H9 (cell line): ENCODE measurements around the gene CNOT6. TPM values are rescaled to one million over a fixed set of nuclear protein-coding genes. Genes with fewer than 3 reads are reported as not detected.
"Not testable (repeated sequence)": the region's sequence is repeated elsewhere in the genome, so short reads cannot be mapped to it uniquely, and the experiment has no call there.

Experiments
- DNase-seq: peaks from one replicate; pipeline ENCODE4 v3.0.0-alpha.2; 2017
- H2AFZ ChIP-seq: one replicate; pipeline ENCODE4 v1.6.1; 2013; ENCODE audit warnings: mild to moderate bottlenecking, low read length, control low read depth, moderate library complexity
- H2AK5ac ChIP-seq: 2 replicates; pipeline ENCODE4 v1.6.1; 2013; ENCODE audit warnings: low read length, control low read depth, mixed read lengths; ENCODE audit not compliant: insufficient read length
- H2BK120ac ChIP-seq: one replicate; pipeline ENCODE4 v1.6.1; 2013; ENCODE audit warnings: low read depth, mild to moderate bottlenecking, low read length, control low read depth, inconsistent platforms; ENCODE audit not compliant: poor library complexity, severe bottlenecking
- H2BK12ac ChIP-seq: 2 replicates; pipeline ENCODE4 v1.6.1; 2013; ENCODE audit warnings: low read length, control low read depth, mixed read lengths, low read depth; ENCODE audit not compliant: insufficient read length
- H2BK15ac ChIP-seq: 2 replicates; pipeline ENCODE4 v1.6.1; 2013; ENCODE audit warnings: low read depth, low read length, control low read depth
- H2BK20ac ChIP-seq: one replicate; pipeline ENCODE4 v1.6.1; 2013; ENCODE audit warnings: low read depth, mild to moderate bottlenecking, low read length, control low read depth, inconsistent platforms; ENCODE audit not compliant: poor library complexity, severe bottlenecking
- H2BK5ac ChIP-seq: 2 replicates; pipeline ENCODE4 v1.6.1; 2013; ENCODE audit warnings: low read length, control low read depth, mixed read lengths; ENCODE audit not compliant: insufficient read length
- H3K14ac ChIP-seq: 2 replicates; pipeline ENCODE4 v1.6.1; 2013; ENCODE audit warnings: low read length, control low read depth; ENCODE audit not compliant: insufficient read depth
- H3K18ac ChIP-seq: 2 replicates; pipeline ENCODE4 v1.6.1; 2013; ENCODE audit warnings: low read depth, mild to moderate bottlenecking, mixed read lengths, low read length, control low read depth; ENCODE audit not compliant: insufficient read length
- H3K23ac ChIP-seq: 2 replicates; pipeline ENCODE4 v1.6.1; 2013; ENCODE audit warnings: low read length, control low read depth, mixed read lengths, low read depth; ENCODE audit not compliant: insufficient read length
- H3K23me2 ChIP-seq: 2 replicates; pipeline ENCODE4 v1.6.1; 2013; ENCODE audit warnings: low read depth, mild to moderate bottlenecking, mixed read lengths, low read length, control low read depth; ENCODE audit not compliant: insufficient read length, poor library complexity, severe bottlenecking
- H3K27ac ChIP-seq: 2 replicates; pipeline ENCODE4 v1.5.1; 2013; ENCODE audit warnings: low read length, control low read depth, mixed read lengths, low read depth; ENCODE audit not compliant: insufficient read length
- H3K27me3 ChIP-seq: 2 replicates; pipeline ENCODE4 v1.6.1; 2013; ENCODE audit warnings: low read length, control low read depth, inconsistent platforms; ENCODE audit not compliant: insufficient read depth
- H3K4ac ChIP-seq: 2 replicates; pipeline ENCODE4 v1.6.1; 2013; ENCODE audit warnings: low read depth, mild to moderate bottlenecking, control low read depth, inconsistent platforms, low read length, moderate library complexity
- H3K4me1 ChIP-seq: 2 replicates; pipeline ENCODE4 v1.6.1; 2013; ENCODE audit warnings: low read length, control low read depth, inconsistent platforms; ENCODE audit not compliant: insufficient read depth
- H3K4me2 ChIP-seq: 2 replicates; pipeline ENCODE4 v1.6.1; 2013; ENCODE audit warnings: low read length, control low read depth, mixed read lengths; ENCODE audit not compliant: insufficient read length, insufficient read depth
- H3K56ac ChIP-seq: 2 replicates; pipeline ENCODE4 v1.6.1; 2013; ENCODE audit warnings: low read depth, mild to moderate bottlenecking, mixed read lengths, low read length, control low read depth; ENCODE audit not compliant: insufficient read length
- H3K79me1 ChIP-seq: 2 replicates; pipeline ENCODE4 v1.6.1; 2013; ENCODE audit warnings: low read depth, mild to moderate bottlenecking, moderate library complexity, low read length, control low read depth, inconsistent platforms; ENCODE audit not compliant: insufficient read depth, poor library complexity, severe bottlenecking
- H3K79me2 ChIP-seq: 2 replicates; pipeline ENCODE4 v1.6.1; 2013; ENCODE audit warnings: low read length, control low read depth, inconsistent platforms; ENCODE audit not compliant: insufficient read depth
- H3K9ac ChIP-seq: 2 replicates; pipeline ENCODE4 v1.6.1; 2013; ENCODE audit warnings: low read length, control low read depth, mixed read lengths; ENCODE audit not compliant: insufficient read length; ENCODE audit errors: extremely low read depth
- H3K9me3 ChIP-seq: one replicate; pipeline ENCODE4 v1.6.1; 2013; ENCODE audit warnings: low read depth, low read length, inconsistent platforms; ENCODE audit not compliant: control insufficient read depth
- H3T11ph ChIP-seq: one replicate; pipeline ENCODE4 v1.6.1; 2013; ENCODE audit warnings: mild to moderate bottlenecking, low read length, control low read depth, inconsistent platforms
- H4K20me1 ChIP-seq: one replicate; pipeline ENCODE4 v1.6.1; 2013; ENCODE audit not compliant: control insufficient read depth, insufficient read length, insufficient read depth
- H4K5ac ChIP-seq: 2 replicates; pipeline ENCODE4 v1.6.1; 2013; ENCODE audit warnings: low read depth, mild to moderate bottlenecking, mixed read lengths, low read length, control low read depth; ENCODE audit not compliant: insufficient read length
- H4K8ac ChIP-seq: replicated peaks from 2 replicates; pipeline ENCODE4 v1.6.1; 2013; ENCODE audit warnings: low read length, control low read depth, mixed read lengths, low read depth; ENCODE audit not compliant: insufficient read length
- H4K91ac ChIP-seq: 2 replicates; pipeline ENCODE4 v1.6.1; 2013; ENCODE audit warnings: low read depth, mild to moderate bottlenecking, moderate library complexity, mixed read lengths, low read length, control low read depth; ENCODE audit not compliant: insufficient read length
- H3K27ac Mint-ChIP-seq, 3 experiments: 2 replicates in 2 of 3; 3 replicates in 1 of 3; pipeline ENCODE4 v1.8.0; 2020 to 2021; ENCODE audit warnings: mixed read lengths in 3 of 3, mild to moderate bottlenecking in 1 of 3, moderate library complexity in 1 of 3
- H3K27me3 Mint-ChIP-seq: 2 replicates; pipeline ENCODE4 v1.8.0; 2021; ENCODE audit warnings: low read depth, mild to moderate bottlenecking, moderate library complexity, mixed read lengths
- H3K36me3 Mint-ChIP-seq, 3 experiments: 2 replicates in 2 of 3; 3 replicates in 1 of 3; pipeline ENCODE4 v1.8.0; 2020 to 2021; ENCODE audit warnings: low read depth in 3 of 3, mixed read lengths in 3 of 3; ENCODE audit not compliant: insufficient read depth in 1 of 3
- H3K4me1 Mint-ChIP-seq, 2 experiments: 2 replicates each; pipeline ENCODE4 v1.8.0; 2020; ENCODE audit warnings: mixed read lengths in 2 of 2
- H3K4me3 Mint-ChIP-seq, 2 experiments: 2 replicates in 1 of 2; 3 replicates in 1 of 2; pipeline ENCODE4 v1.8.0; 2020 to 2021; ENCODE audit warnings: mild to moderate bottlenecking in 2 of 2, mixed read lengths in 2 of 2, moderate library complexity in 1 of 2
- H3K9me3 Mint-ChIP-seq, 2 experiments: 2 replicates in 1 of 2; 3 replicates in 1 of 2; pipeline ENCODE4 v1.8.0; 2020; ENCODE audit warnings: mild to moderate bottlenecking in 2 of 2, mixed read lengths in 2 of 2, moderate library complexity in 1 of 2
- CTCF ChIP-seq: fragments of 200-600 bp; sonication (generic); conservative IDR thresholded peaks from 3 replicates; pipeline ENCODE4 v1.8.0; 2021; ENCODE audit warnings: antibody characterized with exemption, mild to moderate bottlenecking
- WGBS: extraction: QIAGEN DNeasy Blood & Tissue Kit; methylation state at CpG from one replicate; pipeline ENCODE4 v1.1.7; 2013; ENCODE audit warnings: missing lambda C conversion rate, low lambda C conversion rate, mixed read lengths; ENCODE audit not compliant: insufficient read length; ENCODE audit errors: extremely low coverage; 5-methylcytosine and 5-hydroxymethylcytosine counted together
- total RNA-seq: library from RNA; stranded (reverse); gene quantifications from 2 replicates; pipeline ENCODE4 v1.2.1, GENCODE V29; 2021

The CNOT6 gene
- total RNA-seq, 1 experiment from 2014 or later = 45.0 TPM

DNA sequence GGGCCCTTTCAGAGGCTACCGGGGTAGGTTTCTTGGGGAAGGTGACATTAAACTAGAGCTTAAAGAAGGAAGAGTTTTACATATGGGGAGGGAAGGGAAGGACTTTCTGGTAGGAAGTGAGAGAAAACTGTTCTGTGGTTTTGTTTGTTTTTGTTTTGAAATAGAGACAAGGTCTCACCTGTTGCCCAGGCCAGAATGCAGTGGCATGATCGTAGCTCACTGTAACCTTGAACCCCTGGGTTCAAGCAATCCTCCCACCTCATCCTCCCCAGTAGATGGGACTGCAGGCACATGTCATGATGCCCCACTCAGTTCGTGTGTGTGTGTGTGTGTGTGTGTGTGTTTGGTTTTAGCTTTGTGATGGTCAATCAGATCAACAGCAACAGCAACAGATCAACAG, 37.4 kb upstream of the CNOT6 start:
- H3K18ac ChIP-seq = no peak overlapping the region
- H4K20me1 ChIP-seq = no peaks in the 10 kb centered on the region
- H3K27me3 Mint-ChIP-seq = peaks cover 12% of the 10 kb centered on the region
- TF ChIP-seq CTCF = no peak
- H3K4me1 Mint-ChIP-seq = no peaks in the 10 kb centered on the region
- H2AFZ ChIP-seq = no peak overlapping the region
- no peak overlapping the region for H3K4me2 ChIP-seq
- peaks cover 7 to 21% (median 11%) of the 10 kb centered on the region in 3 experiments for H3K36me3 Mint-ChIP-seq
- no peak overlapping the region for H2BK15ac ChIP-seq
- H3K14ac ChIP-seq = no peak overlapping the region
- no peaks in the 10 kb centered on the region for H3K4me1 ChIP-seq
- H4K8ac ChIP-seq = no peak overlapping the region
- no peak overlapping the region for H2BK20ac ChIP-seq
- no peak overlapping the region for H2AK5ac ChIP-seq
- H3K56ac ChIP-seq = no peak overlapping the region
- H3K27me3 ChIP-seq = no peaks in the 10 kb centered on the region
- H2BK12ac ChIP-seq = no peak overlapping the region
- H4K5ac ChIP-seq = no peak overlapping the region
- H2BK120ac ChIP-seq = no peak overlapping the region
- H4K91ac ChIP-seq = no peak overlapping the region
- H3K23me2 ChIP-seq = no peaks in the 10 kb centered on the region
- H2BK5ac ChIP-seq = no peak overlapping the region
- no peaks in the 10 kb centered on the region for H3K79me2 ChIP-seq
- no peak overlapping the region for H3K4me3 Mint-ChIP-seq
- no peak for DNase-seq
- H3K9me3 ChIP-seq = no peaks in the 10 kb centered on the region
- H3K9me3 Mint-ChIP-seq = peaks cover 28 to 36% of the 10 kb centered on the region in 2 experiments
- WGBS = no CpG with 5 or more reads among the region's 3 CpGs
- no peak overlapping the region for H3K27ac ChIP-seq
- H3K4ac ChIP-seq = no peak overlapping the region
- no peak overlapping the region for H3K9ac ChIP-seq
- H3K27ac Mint-ChIP-seq = no peak overlapping the region
- no peaks in the 10 kb centered on the region for H3K79me1 ChIP-seq
- no peak overlapping the region for H3K23ac ChIP-seq
- H3T11ph ChIP-seq = no peak overlapping the region

GRCh38 chr5:180458852-180459673, 35.1 kb upstream of the CNOT6 start:
- not testable (repeated sequence) for H4K5ac ChIP-seq, H3T11ph ChIP-seq, H3K9me3 ChIP-seq, H2BK15ac ChIP-seq, H3K27ac Mint-ChIP-seq, H3K27ac ChIP-seq, H3K56ac ChIP-seq, H3K79me2 ChIP-seq, H4K91ac ChIP-seq, H3K4me2 ChIP-seq, H3K27me3 Mint-ChIP-seq, H3K4me1 ChIP-seq, H4K20me1 ChIP-seq, H2BK120ac ChIP-seq, H3K4me1 Mint-ChIP-seq, H3K14ac ChIP-seq, DNase-seq, H3K27me3 ChIP-seq, H3K4me3 Mint-ChIP-seq, H3K23me2 ChIP-seq, H2BK12ac ChIP-seq, H3K23ac ChIP-seq, H2AK5ac ChIP-seq, H4K8ac ChIP-seq, H3K9ac ChIP-seq, H2BK20ac ChIP-seq, H3K79me1 ChIP-seq, H2BK5ac ChIP-seq, H3K18ac ChIP-seq, H3K4ac ChIP-seq, H2AFZ ChIP-seq
- no CpG with 5 or more reads among the region's 61 CpGs for WGBS
- Mint-ChIP-seq H3K36me3 (peaks cover 9 to 25% (median 13%) of the 10 kb centered on the region in 3 experiments), H3K9me3 (peaks cover 32 to 40% of the 10 kb centered on the region in 2 experiments)
